ENCODE results near the gene SUGCT.

The SUGCT gene

GRCh38 chr7:40870108-40870507, 735.3 kb downstream of the SUGCT start:
- no peak overlapping the region for H3K4me3 ChIP-seq (ENCODE audit: low read depth, low read length)
- H3K9me3 ChIP-seq (ENCODE audit: control insufficient read depth, insufficient read depth, low read length): no peaks in the 10 kb centered on the region
- H3K4me1 ChIP-seq (ENCODE audit: control insufficient read depth, insufficient read depth, low read length): no peaks in the 10 kb centered on the region
- H3K36me3 ChIP-seq (ENCODE audit: control insufficient read depth, insufficient read depth, low read length): no peaks in the 10 kb centered on the region
- H3K27me3 ChIP-seq (ENCODE audit: control insufficient read depth, insufficient read depth, low read length): no peaks in the 10 kb centered on the region
- H3K9ac ChIP-seq (ENCODE audit: low read depth, low read length): no peak overlapping the region

DNA sequence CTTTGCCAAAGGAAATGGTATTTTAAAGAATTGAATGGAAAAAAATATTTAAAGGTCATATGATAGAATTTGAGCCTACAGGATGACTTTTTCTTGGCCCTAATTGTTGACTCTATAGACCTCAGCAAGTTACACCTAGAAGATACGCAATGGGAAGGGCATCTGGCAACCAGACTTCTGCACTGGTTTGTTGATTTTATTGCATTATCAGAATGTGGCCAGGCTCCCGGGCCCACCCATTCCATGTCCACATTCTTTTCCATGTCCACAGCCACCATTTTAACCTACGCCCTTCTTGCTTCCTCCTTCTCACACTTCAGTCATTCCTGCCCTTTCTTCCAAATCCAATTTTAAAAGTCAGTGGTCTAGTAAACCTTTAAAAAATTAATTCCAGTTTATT, 738.4 kb downstream of the SUGCT start:
- Histone ChIP-seq H3K4me1 (ENCODE audit: control insufficient read depth, insufficient read depth, low read length) (no peaks in the 10 kb centered on the region), H3K9ac (ENCODE audit: low read depth, low read length) (no peak overlapping the region), H3K36me3 (ENCODE audit: control insufficient read depth, insufficient read depth, low read length) (no peaks in the 10 kb centered on the region), H3K27me3 (ENCODE audit: control insufficient read depth, insufficient read depth, low read length) (no peaks in the 10 kb centered on the region), H3K4me3 (ENCODE audit: low read depth, low read length) (no peak overlapping the region), H3K9me3 (ENCODE audit: control insufficient read depth, insufficient read depth, low read length) (no peaks in the 10 kb centered on the region)

DNA sequence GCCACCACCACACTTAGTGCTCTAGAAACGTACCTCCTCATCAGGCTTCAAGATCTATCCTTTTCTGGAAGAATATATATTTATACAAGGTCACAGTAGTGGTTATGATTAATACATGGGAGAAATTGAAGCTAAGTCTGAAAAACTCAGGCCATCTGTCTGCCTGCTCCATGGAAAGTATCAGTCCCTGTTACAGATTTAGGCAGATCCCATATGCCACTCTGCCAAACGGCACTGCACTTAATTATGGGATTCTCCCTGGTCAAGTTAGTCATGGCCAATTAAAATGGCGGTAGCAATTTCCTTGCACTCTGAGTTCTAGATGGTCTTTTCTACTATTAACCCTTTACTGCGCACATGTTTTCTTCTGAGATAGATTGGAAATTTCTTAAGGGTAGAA, 740.0 kb downstream of the SUGCT start:
- Histone ChIP-seq H3K9ac (ENCODE audit: low read depth, low read length) (no peak overlapping the region), H3K27me3 (ENCODE audit: control insufficient read depth, insufficient read depth, low read length) (no peaks in the 10 kb centered on the region), H3K4me3 (ENCODE audit: low read depth, low read length) (no peak overlapping the region), H3K36me3 (ENCODE audit: control insufficient read depth, insufficient read depth, low read length) (no peaks in the 10 kb centered on the region), H3K4me1 (ENCODE audit: control insufficient read depth, insufficient read depth, low read length) (no peaks in the 10 kb centered on the region), H3K9me3 (ENCODE audit: control insufficient read depth, insufficient read depth, low read length) (no peaks in the 10 kb centered on the region)

- Histone ChIP-seq H3K4me1 (ENCODE audit: control insufficient read depth, insufficient read depth, low read length) (no peaks in the 10 kb centered on the region), H3K27me3 (ENCODE audit: control insufficient read depth, insufficient read depth, low read length) (no peaks in the 10 kb centered on the region), H3K9me3 (ENCODE audit: control insufficient read depth, insufficient read depth, low read length) (no peaks in the 10 kb centered on the region), H3K36me3 (ENCODE audit: control insufficient read depth, insufficient read depth, low read length) (no peaks in the 10 kb centered on the region), H3K9ac (ENCODE audit: low read depth, low read length) (no peak overlapping the region), H3K4me3 (ENCODE audit: low read depth, low read length) (no peak overlapping the region)
These were observed 741.8 kb downstream of the SUGCT start for GRCh38 chr7:40876601-40877000.

DNA sequence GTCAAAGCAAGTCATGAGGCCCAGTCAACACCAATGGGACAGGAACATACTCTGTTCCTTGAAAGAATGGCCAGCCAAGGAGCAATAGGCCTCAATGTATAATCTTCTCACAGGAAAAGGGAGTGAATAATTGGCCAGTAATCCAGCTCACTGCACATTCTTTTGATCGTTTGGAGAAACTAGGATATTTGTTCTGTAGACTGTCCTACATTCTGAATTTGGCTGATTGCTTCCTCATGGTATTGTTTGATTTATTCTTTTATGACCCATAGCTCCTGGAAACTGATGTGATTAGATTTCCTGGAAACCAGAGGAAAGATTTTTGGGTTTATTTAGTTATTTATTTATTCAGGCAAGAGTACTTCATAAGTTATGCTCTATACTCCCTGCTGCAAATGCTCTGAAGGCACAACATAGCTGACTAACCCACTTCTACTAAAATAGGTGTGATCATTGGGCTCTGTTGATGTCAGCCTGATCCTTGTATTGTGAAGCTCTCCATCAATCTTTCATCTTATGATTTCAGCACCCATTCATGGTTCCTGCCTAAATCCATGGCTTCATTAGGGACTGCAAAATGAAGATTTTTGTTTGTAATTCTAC, 745.2 kb downstream of the SUGCT start:
- Histone ChIP-seq H3K27me3 (ENCODE audit: control insufficient read depth, insufficient read depth, low read length) (no peaks in the 10 kb centered on the region), H3K9ac (ENCODE audit: low read depth, low read length) (no peak overlapping the region), H3K9me3 (ENCODE audit: control insufficient read depth, insufficient read depth, low read length) (no peaks in the 10 kb centered on the region), H3K4me1 (ENCODE audit: control insufficient read depth, insufficient read depth, low read length) (no peaks in the 10 kb centered on the region), H3K36me3 (ENCODE audit: control insufficient read depth, insufficient read depth, low read length) (no peaks in the 10 kb centered on the region), H3K4me3 (ENCODE audit: low read depth, low read length) (no peak overlapping the region)

- Histone ChIP-seq H3K4me3 (ENCODE audit: low read depth, low read length) (no peak overlapping the region), H3K36me3 (ENCODE audit: control insufficient read depth, insufficient read depth, low read length) (no peaks in the 10 kb centered on the region), H3K4me1 (ENCODE audit: control insufficient read depth, insufficient read depth, low read length) (no peaks in the 10 kb centered on the region), H3K27me3 (ENCODE audit: control insufficient read depth, insufficient read depth, low read length) (no peaks in the 10 kb centered on the region), H3K9me3 (ENCODE audit: control insufficient read depth, insufficient read depth, low read length) (no peaks in the 10 kb centered on the region), H3K9ac (ENCODE audit: low read depth, low read length) (no peak overlapping the region)
These were observed 745.8 kb downstream of the SUGCT start for GRCh38 chr7:40880581-40880980.

GRCh38 chr7:40881405-40881926, 746.7 kb downstream of the SUGCT start:
- Histone ChIP-seq H3K36me3 (ENCODE audit: control insufficient read depth, insufficient read depth, low read length) (no peaks in the 10 kb centered on the region), H3K9ac (ENCODE audit: low read depth, low read length) (no peak overlapping the region), H3K4me3 (ENCODE audit: low read depth, low read length) (no peak overlapping the region), H3K27me3 (ENCODE audit: control insufficient read depth, insufficient read depth, low read length) (no peaks in the 10 kb centered on the region), H3K9me3 (ENCODE audit: control insufficient read depth, insufficient read depth, low read length) (no peaks in the 10 kb centered on the region), H3K4me1 (ENCODE audit: control insufficient read depth, insufficient read depth, low read length) (no peaks in the 10 kb centered on the region)

- no peak overlapping the region for H3K9ac ChIP-seq (ENCODE audit: low read depth, low read length)
- no peaks in the 10 kb centered on the region for H3K9me3 ChIP-seq (ENCODE audit: control insufficient read depth, insufficient read depth, low read length)
- no peaks in the 10 kb centered on the region for H3K27me3 ChIP-seq (ENCODE audit: control insufficient read depth, insufficient read depth, low read length)
- H3K4me1 ChIP-seq (ENCODE audit: control insufficient read depth, insufficient read depth, low read length): no peaks in the 10 kb centered on the region
- H3K4me3 ChIP-seq (ENCODE audit: low read depth, low read length): no peak overlapping the region
- no peaks in the 10 kb centered on the region for H3K36me3 ChIP-seq (ENCODE audit: control insufficient read depth, insufficient read depth, low read length)
These were observed 747.4 kb downstream of the SUGCT start for GRCh38 chr7:40882071-40882658.

GRCh38 chr7:40883826-40884225, 749.0 kb downstream of the SUGCT start:
- H3K4me1 ChIP-seq (ENCODE audit: control insufficient read depth, insufficient read depth, low read length): no peaks in the 10 kb centered on the region
- no peaks in the 10 kb centered on the region for H3K36me3 ChIP-seq (ENCODE audit: control insufficient read depth, insufficient read depth, low read length)
- no peak overlapping the region for H3K4me3 ChIP-seq (ENCODE audit: low read depth, low read length)
- no peaks in the 10 kb centered on the region for H3K27me3 ChIP-seq (ENCODE audit: control insufficient read depth, insufficient read depth, low read length)
- H3K9ac ChIP-seq (ENCODE audit: low read depth, low read length): no peak overlapping the region
- no peaks in the 10 kb centered on the region for H3K9me3 ChIP-seq (ENCODE audit: control insufficient read depth, insufficient read depth, low read length)

- Histone ChIP-seq H3K4me1 (ENCODE audit: control insufficient read depth, insufficient read depth, low read length) (no peaks in the 10 kb centered on the region), H3K9ac (ENCODE audit: low read depth, low read length) (no peak overlapping the region), H3K9me3 (ENCODE audit: control insufficient read depth, insufficient read depth, low read length) (no peaks in the 10 kb centered on the region), H3K27me3 (ENCODE audit: control insufficient read depth, insufficient read depth, low read length) (no peaks in the 10 kb centered on the region), H3K36me3 (ENCODE audit: control insufficient read depth, insufficient read depth, low read length) (no peaks in the 10 kb centered on the region), H3K4me3 (ENCODE audit: low read depth, low read length) (no peak overlapping the region)
These were observed 749.4 kb downstream of the SUGCT start for GRCh38 chr7:40884241-40884640.

GRCh38 chr7:40885503-40885902, 750.7 kb downstream of the SUGCT start:
- H3K9ac ChIP-seq (ENCODE audit: low read depth, low read length): no peak overlapping the region
- no peak overlapping the region for H3K4me3 ChIP-seq (ENCODE audit: low read depth, low read length)
- H3K27me3 ChIP-seq (ENCODE audit: control insufficient read depth, insufficient read depth, low read length): no peaks in the 10 kb centered on the region
- H3K4me1 ChIP-seq (ENCODE audit: control insufficient read depth, insufficient read depth, low read length): no peaks in the 10 kb centered on the region
- no peaks in the 10 kb centered on the region for H3K9me3 ChIP-seq (ENCODE audit: control insufficient read depth, insufficient read depth, low read length)
- H3K36me3 ChIP-seq (ENCODE audit: control insufficient read depth, insufficient read depth, low read length): no peaks in the 10 kb centered on the region

DNA sequence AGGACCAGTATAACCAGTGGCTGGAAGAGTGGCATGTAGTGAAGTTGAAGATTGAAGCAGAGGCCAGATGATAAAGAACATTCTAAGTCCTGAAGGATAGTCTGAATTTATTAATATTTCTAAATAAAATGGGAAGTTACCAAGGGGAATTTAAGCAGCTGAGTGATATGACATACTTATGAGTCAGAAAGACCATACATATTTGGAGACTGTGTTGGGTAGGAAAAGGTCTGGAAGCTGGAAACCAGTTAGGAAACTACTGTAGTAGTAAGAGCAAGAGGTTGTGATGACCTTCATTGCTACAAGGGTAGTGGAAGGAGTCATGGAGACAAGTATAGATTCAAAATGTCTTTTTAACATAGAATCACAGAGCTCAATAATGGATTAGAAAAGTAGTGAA, 752.3 kb downstream of the SUGCT start:
- Histone ChIP-seq H3K36me3 (ENCODE audit: control insufficient read depth, insufficient read depth, low read length) (no peaks in the 10 kb centered on the region), H3K4me3 (ENCODE audit: low read depth, low read length) (no peak overlapping the region), H3K9me3 (ENCODE audit: control insufficient read depth, insufficient read depth, low read length) (no peaks in the 10 kb centered on the region), H3K4me1 (ENCODE audit: control insufficient read depth, insufficient read depth, low read length) (no peaks in the 10 kb centered on the region), H3K27me3 (ENCODE audit: control insufficient read depth, insufficient read depth, low read length) (no peaks in the 10 kb centered on the region), H3K9ac (ENCODE audit: low read depth, low read length) (no peak overlapping the region)

Data from iPS-15b (cell line).